Neural cell (in vitro differentiated cells): ENCODE measurements around the gene PFKM. TPM values are rescaled to one million over a fixed set of nuclear protein-coding genes. Genes with fewer than 3 reads are reported as not detected.

Experiments used
- H2AFZ ChIP-seq: fragments of 200-600, 300-800 bp; sonication (generic), shearing (Covaris generic); 2 replicates; pipeline ENCODE4 v1.6.0; 2014; ENCODE audit warnings: low read depth, mild to moderate bottlenecking, antibody characterized with exemption, low read length, moderate library complexity
- H3F3A ChIP-seq: fragments of 200-600 bp; shearing (Covaris generic); 2 replicates; pipeline ENCODE4 v1.6.1; 2016; ENCODE audit warnings: mild to moderate bottlenecking, moderate library complexity, mixed read lengths, antibody characterized with exemption, low read length; ENCODE audit not compliant: insufficient read depth, poor library complexity, severe bottlenecking
- H3K27ac ChIP-seq: fragments of 200-600, 300-800 bp; sonication (generic), shearing (Covaris generic); 2 replicates; pipeline ENCODE4 v1.5.1; 2014; ENCODE audit warnings: mild to moderate bottlenecking, low read length, moderate library complexity
- H3K27me3 ChIP-seq: fragments of 300-800, 200-600 bp; sonication (generic), shearing (Covaris generic); 2 replicates; pipeline ENCODE4 v1.6.0; 2014; ENCODE audit warnings: mild to moderate bottlenecking, low read depth, low read length, moderate library complexity; ENCODE audit not compliant: insufficient read depth
- H3K36me3 ChIP-seq: fragments of 300-800, 200-600 bp; sonication (generic), shearing (Covaris generic); 2 replicates; pipeline ENCODE4 v1.5.1; 2014; ENCODE audit warnings: mild to moderate bottlenecking, antibody characterized with exemption, low read length, moderate library complexity; ENCODE audit not compliant: insufficient read depth
- H3K4me2 ChIP-seq: fragments of 300-800, 200-600 bp; sonication (generic), shearing (Covaris generic); 2 replicates; pipeline ENCODE4 v1.6.0; 2014; ENCODE audit warnings: mild to moderate bottlenecking, low read length
- H3K4me3 ChIP-seq: fragments of 300-800, 200-600 bp; sonication (generic), shearing (Covaris generic); 2 replicates; pipeline ENCODE4 v1.5.1; 2014; ENCODE audit warnings: mild to moderate bottlenecking, low read length, moderate library complexity
- H3K79me2 ChIP-seq: fragments of 200-600 bp; shearing (Covaris generic); replicated peaks from 2 replicates; pipeline ENCODE4 v1.6.0; 2014; ENCODE audit warnings: mild to moderate bottlenecking, low read length, moderate library complexity; ENCODE audit not compliant: insufficient read depth
- H3K9ac ChIP-seq: fragments of 300-800, 200-600 bp; sonication (generic), shearing (Covaris generic); 2 replicates; pipeline ENCODE4 v1.6.1; 2016; ENCODE audit warnings: mild to moderate bottlenecking, low read length, mixed read lengths
- H3K9me2 ChIP-seq: fragments of 200-600 bp; shearing (Covaris generic); 2 replicates; pipeline ENCODE4 v1.6.1; 2016; ENCODE audit warnings: mild to moderate bottlenecking, low read length, mixed read lengths; ENCODE audit not compliant: insufficient read depth
- H3K9me3 ChIP-seq: fragments of 200-600, 300-800 bp; sonication (generic), shearing (Covaris generic); 2 replicates; pipeline ENCODE4 v1.6.1; 2016; ENCODE audit warnings: mild to moderate bottlenecking, mixed run types, low read length, moderate library complexity, mixed read lengths
- H4K20me1 ChIP-seq: fragments of 200-600 bp; shearing (Covaris generic); 2 replicates; pipeline ENCODE4 v1.6.1; 2016; ENCODE audit warnings: mild to moderate bottlenecking, mixed run types; ENCODE audit not compliant: insufficient read depth
- EP300 ChIP-seq: fragments of 450-650 bp; conservative IDR thresholded peaks from 2 replicates; pipeline ENCODE4 v1.6.1; 2014; ENCODE audit warnings: antibody characterized with exemption, mild to moderate bottlenecking, moderate library complexity; ENCODE audit not compliant: poor library complexity, severe bottlenecking
- EZH2 ChIP-seq: fragments of 200-600, 300-800 bp; shearing (Covaris generic), sonication (generic); IDR thresholded peaks from 2 replicates; pipeline ENCODE4 v1.6.1; 2014; ENCODE audit warnings: antibody characterized with exemption, low read length, borderline replicate concordance, mild to moderate bottlenecking; ENCODE audit not compliant: insufficient read depth, poor library complexity, severe bottlenecking
- MXI1 ChIP-seq: fragments of 450-650 bp; conservative IDR thresholded peaks from 2 replicates; pipeline ENCODE4 v1.6.1; 2014; ENCODE audit warnings: antibody characterized with exemption, mild to moderate bottlenecking; ENCODE audit not compliant: poor library complexity, severe bottlenecking
- POLR2AphosphoS5 ChIP-seq: IDR thresholded peaks from 2 replicates; pipeline ENCODE4 v1.6.1; 2012
- RAD21 ChIP-seq: fragments of 450-650 bp; conservative IDR thresholded peaks from 2 replicates; pipeline ENCODE4 v1.6.1; 2014; ENCODE audit warnings: antibody characterized with exemption, mild to moderate bottlenecking, moderate library complexity
- SMC3 ChIP-seq: fragments of 450-650 bp; conservative IDR thresholded peaks from 2 replicates; pipeline ENCODE4 v1.6.1; 2014; ENCODE audit warnings: antibody characterized with exemption, mild to moderate bottlenecking, moderate library complexity; ENCODE audit not compliant: poor library complexity
- TAF1 ChIP-seq: IDR thresholded peaks from 2 replicates; pipeline ENCODE4 v1.6.1; 2012; ENCODE audit warnings: low read depth
- polyA plus RNA-seq: library from polyadenylated mRNA; depleted of rRNA; stranded (reverse); fragments of >200 nt; gene quantifications from 2 replicates; pipeline ENCODE4 v1.2.3, GENCODE V29; 2014
- TF ChIP-seq, protein P1 (sequence below): fragments of 450-650 bp; IDR thresholded peaks from 2 replicates; pipeline ENCODE4 v1.5.1; 2014; ENCODE audit warnings: antibody characterized with exemption, mild to moderate bottlenecking, moderate library complexity; ENCODE audit not compliant: poor library complexity, severe bottlenecking
- TF ChIP-seq, protein P2 (sequence below): IDR thresholded peaks from 2 replicates; pipeline ENCODE4 v1.6.1; 2012; ENCODE audit warnings: borderline replicate concordance

PFKM gene
- polyA plus RNA-seq, 1 donor from 2014 or later = 122 TPM

DNA sequence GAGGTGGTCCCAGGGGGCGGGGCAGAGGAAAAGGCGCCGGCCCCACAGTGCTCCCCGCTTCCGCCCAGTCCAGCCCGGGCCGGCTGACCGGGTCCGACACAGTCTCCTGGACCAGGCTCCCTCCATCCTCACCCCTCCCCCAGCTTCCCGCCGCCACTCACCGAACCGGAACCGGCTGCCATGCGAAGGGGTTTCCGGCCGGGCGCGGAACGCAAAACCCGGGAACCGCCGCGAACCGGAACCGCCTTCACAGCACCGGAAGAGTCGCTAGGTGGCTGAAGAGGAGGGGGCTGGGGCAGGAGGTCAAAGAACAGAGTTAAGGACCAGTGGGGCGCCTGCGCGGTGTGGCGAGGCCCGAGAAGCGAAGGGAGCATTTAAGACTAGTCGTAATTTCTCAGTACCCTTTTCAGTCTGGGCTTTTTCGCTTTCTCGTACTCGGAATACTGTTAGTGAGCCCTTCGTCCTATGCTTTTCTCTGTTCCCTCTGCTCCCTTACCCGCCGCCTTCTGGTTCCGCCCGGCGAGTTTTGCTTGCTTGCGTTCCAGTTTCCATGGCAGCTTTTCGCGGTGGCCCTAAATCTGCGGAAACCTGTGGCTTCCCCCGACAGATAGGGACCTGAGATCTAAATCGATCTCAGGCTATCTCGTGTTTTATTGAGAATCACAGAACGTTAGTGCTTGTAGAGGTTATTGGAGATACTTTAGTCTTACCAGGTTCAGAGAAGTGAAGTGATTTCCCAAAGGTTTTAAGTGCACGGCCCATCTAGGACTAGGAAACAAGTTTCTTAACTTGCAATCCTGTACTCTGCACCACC is 13.1 kb upstream of the PFKM start, which contains the start of gene SENP1:
SENP1 (minus strand) TSS at position 213 of the 814 bp plus-strand sequence. CDS start 4,607 bp downstream, outside the sequence.
- Histone ChIP-seq H3K36me3 (no peaks in the 10 kb centered on the region), H3K27ac (peak within 1 kb of the TSS; percentile 93), H3F3A (no peaks in the 10 kb centered on the region), H3K4me2 (peak within 1 kb of the TSS; percentile 89), H4K20me1 (no peaks in the 10 kb centered on the region), H3K4me3 (peak within 1 kb of the TSS; percentile 91), H3K9me3 (no peaks in the 10 kb centered on the region), H3K27me3 (no peaks in the 10 kb centered on the region), H3K79me2 (peaks cover 29% of the 10 kb centered on the region), H3K9ac (peak within 1 kb of the TSS; percentile 90), H3K9me2 (no peaks in the 10 kb centered on the region), H2AFZ (peak within 1 kb of the TSS; percentile 81)
- TF ChIP-seq SMC3 (peak; percentile 27), TAF1 (no peak), EP300 (peak; percentile 36), EZH2 (no peak), MXI1 (peak; percentile 52), POLR2AphosphoS5 (peak; percentile 77)
- TF ChIP-seq, protein P1, sequence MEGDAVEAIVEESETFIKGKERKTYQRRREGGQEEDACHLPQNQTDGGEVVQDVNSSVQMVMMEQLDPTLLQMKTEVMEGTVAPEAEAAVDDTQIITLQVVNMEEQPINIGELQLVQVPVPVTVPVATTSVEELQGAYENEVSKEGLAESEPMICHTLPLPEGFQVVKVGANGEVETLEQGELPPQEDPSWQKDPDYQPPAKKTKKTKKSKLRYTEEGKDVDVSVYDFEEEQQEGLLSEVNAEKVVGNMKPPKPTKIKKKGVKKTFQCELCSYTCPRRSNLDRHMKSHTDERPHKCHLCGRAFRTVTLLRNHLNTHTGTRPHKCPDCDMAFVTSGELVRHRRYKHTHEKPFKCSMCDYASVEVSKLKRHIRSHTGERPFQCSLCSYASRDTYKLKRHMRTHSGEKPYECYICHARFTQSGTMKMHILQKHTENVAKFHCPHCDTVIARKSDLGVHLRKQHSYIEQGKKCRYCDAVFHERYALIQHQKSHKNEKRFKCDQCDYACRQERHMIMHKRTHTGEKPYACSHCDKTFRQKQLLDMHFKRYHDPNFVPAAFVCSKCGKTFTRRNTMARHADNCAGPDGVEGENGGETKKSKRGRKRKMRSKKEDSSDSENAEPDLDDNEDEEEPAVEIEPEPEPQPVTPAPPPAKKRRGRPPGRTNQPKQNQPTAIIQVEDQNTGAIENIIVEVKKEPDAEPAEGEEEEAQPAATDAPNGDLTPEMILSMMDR = peak; percentile 53

DNA sequence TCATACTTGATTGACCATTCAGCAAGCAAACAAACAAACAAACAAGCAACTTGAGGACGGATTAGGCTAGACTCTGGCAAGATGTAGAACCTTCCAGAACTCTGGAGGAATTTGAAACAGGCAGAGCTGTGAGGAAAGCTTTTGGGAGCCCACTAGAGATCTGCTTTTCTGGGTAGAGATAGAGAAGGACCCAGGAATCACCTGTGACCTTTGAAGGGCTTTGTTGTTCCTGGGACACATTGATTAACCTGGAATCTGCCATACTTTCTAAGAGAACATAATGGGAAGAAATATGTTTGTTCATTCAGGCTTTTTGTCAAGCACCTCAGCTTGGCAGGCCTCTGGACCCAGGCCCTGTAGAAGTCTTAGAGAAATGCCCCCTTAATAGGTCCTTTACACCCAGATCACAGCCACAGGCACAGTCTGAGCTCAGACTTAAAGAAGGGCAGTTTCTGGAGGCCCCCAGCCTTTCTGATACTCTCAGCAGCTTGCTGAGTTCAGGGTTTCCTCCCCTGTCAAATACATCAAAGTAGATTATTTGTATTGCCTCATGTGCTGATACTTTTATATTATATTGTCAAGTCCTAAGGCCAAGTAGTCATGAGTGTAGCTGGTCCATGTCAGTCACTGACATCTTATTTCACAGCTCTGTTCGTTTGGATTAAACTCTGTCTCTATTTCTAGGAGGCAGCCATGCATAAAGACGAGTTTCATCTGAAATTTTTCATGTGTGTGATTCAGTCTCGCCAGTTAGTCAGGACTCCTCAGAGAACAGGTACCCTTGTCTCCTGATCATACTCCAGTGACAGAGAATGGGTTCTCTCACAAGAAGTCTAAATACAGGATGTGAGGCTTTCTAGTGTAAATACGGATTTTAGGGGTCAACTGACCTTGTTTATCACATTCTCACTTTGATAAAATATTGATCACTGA is 12.2 kb upstream of the PFKM start:
- TF ChIP-seq, protein P1 = no peak
- TF ChIP-seq MXI1 (no peak), RAD21 (no peak), EP300 (no peak), EZH2 (no peak), POLR2AphosphoS5 (no peak), TAF1 (no peak), SMC3 (no peak)
- TF ChIP-seq, protein P2, sequence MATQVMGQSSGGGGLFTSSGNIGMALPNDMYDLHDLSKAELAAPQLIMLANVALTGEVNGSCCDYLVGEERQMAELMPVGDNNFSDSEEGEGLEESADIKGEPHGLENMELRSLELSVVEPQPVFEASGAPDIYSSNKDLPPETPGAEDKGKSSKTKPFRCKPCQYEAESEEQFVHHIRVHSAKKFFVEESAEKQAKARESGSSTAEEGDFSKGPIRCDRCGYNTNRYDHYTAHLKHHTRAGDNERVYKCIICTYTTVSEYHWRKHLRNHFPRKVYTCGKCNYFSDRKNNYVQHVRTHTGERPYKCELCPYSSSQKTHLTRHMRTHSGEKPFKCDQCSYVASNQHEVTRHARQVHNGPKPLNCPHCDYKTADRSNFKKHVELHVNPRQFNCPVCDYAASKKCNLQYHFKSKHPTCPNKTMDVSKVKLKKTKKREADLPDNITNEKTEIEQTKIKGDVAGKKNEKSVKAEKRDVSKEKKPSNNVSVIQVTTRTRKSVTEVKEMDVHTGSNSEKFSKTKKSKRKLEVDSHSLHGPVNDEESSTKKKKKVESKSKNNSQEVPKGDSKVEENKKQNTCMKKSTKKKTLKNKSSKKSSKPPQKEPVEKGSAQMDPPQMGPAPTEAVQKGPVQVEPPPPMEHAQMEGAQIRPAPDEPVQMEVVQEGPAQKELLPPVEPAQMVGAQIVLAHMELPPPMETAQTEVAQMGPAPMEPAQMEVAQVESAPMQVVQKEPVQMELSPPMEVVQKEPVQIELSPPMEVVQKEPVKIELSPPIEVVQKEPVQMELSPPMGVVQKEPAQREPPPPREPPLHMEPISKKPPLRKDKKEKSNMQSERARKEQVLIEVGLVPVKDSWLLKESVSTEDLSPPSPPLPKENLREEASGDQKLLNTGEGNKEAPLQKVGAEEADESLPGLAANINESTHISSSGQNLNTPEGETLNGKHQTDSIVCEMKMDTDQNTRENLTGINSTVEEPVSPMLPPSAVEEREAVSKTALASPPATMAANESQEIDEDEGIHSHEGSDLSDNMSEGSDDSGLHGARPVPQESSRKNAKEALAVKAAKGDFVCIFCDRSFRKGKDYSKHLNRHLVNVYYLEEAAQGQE = no peak
- H3K9ac ChIP-seq = peak overlapping the region; percentile 90
- H3K79me2 ChIP-seq = peaks cover 24% of the 10 kb centered on the region
- H2AFZ ChIP-seq = peak overlapping the region; percentile 81
- H3K4me3 ChIP-seq = peak overlapping the region; percentile 91
- H4K20me1 ChIP-seq = no peaks in the 10 kb centered on the region
- H3F3A ChIP-seq = no peaks in the 10 kb centered on the region
- no peaks in the 10 kb centered on the region for H3K36me3 ChIP-seq
- peak overlapping the region; percentile 93 for H3K27ac ChIP-seq
- H3K4me2 ChIP-seq = peak overlapping the region; percentile 89
- H3K9me3 ChIP-seq = no peaks in the 10 kb centered on the region
- no peaks in the 10 kb centered on the region for H3K9me2 ChIP-seq
- H3K27me3 ChIP-seq = no peaks in the 10 kb centered on the region
